Left lung (tissue), 10 donors: ENCODE measurements around the gene SHISA5. TPM values are rescaled to one million over a fixed set of nuclear protein-coding genes. Genes with fewer than 3 reads are reported as not detected.
A peak's percentile ranks its signal among the peaks of the same experiment; 100 is the strongest.

Experiments used
- ATAC-seq: fragments of 200-7000 bp; cut with Tn5 transposase; one replicate; pipeline ENCODE4 v1.9.1; 2020; ENCODE audit warnings: moderate library complexity
- DNase-seq, 4 donors: peaks; one replicate each; pipeline ENCODE4 v3.0.0-alpha.2; 2013 to 2020
- H3K27ac ChIP-seq, 2 donors: fragments of 200-600 bp; sonication (generic) in 1 of 2; one replicate each; pipeline versions ENCODE4 v1.5.0 to v1.8.0; 2020 to 2021
- H3K27me3 ChIP-seq, 2 donors: fragments of 200-600 bp; sonication (generic) in 1 of 2; one replicate each; pipeline versions ENCODE4 v1.5.0 to v1.8.0; 2020 to 2021
- H3K36me3 ChIP-seq, 2 donors: fragments of 200-600 bp; sonication (generic) in 1 of 2; one replicate each; pipeline versions ENCODE4 v1.5.0 to v1.8.0; 2020 to 2021
- H3K4me1 ChIP-seq, 2 donors: fragments of 200-600 bp; one replicate each; pipeline ENCODE4 v1.8.0; 2021
- H3K4me3 ChIP-seq, 2 donors: fragments of 200-600 bp; sonication (generic) in 1 of 2; one replicate each; pipeline versions ENCODE4 v1.5.0 to v1.8.0; 2020 to 2021; ENCODE audit warnings: mild to moderate bottlenecking in 1 of 2
- H3K9me3 ChIP-seq, 2 donors: fragments of 200-600 bp; sonication (generic) in 1 of 2; one replicate each; pipeline versions ENCODE4 v1.5.0 to v1.8.0; 2020 to 2021
- CTCF ChIP-seq, 2 donors: fragments of 200-600 bp; sonication (generic) in 1 of 2; IDR thresholded peaks; one replicate each; pipeline versions ENCODE4 v1.5.0 to v1.8.0; 2021; ENCODE audit warnings: antibody characterized with exemption in 2 of 2
- intact Hi-C, 2 donors: fragments of 100-400 bp; cut with DNase I; formaldehyde crosslinking; loops; one replicate each; pipeline versions ENCODE4 v1.11.2 to v1.14.2; 2022
- polyA plus RNA-seq, 6 donors: library from polyadenylated mRNA; unstranded; fragments of 120-200 nt; gene quantifications; one replicate each; pipeline ENCODE4 v1.2.1, GENCODE V29; 2013; ENCODE audit not compliant: insufficient read length in 6 of 6
- total RNA-seq, 2 donors: library from RNA; stranded (reverse); fragmentation: NEBNext Ultra II Directional; extraction: Animal tissue kit (Norgen Biotek cat#: 25700); gene quantifications; one replicate each; pipeline ENCODE4 v1.2.1, GENCODE V29; 2021
- donor health status: DM: no; HTN: yes; CAD: no.
- donor health status: DM: no; HTN: no; CAD: no.

SHISA5 gene
- total and polyA plus RNA-seq, 8 donors, result 99.2 to 206 (median 114) TPM

DNA sequence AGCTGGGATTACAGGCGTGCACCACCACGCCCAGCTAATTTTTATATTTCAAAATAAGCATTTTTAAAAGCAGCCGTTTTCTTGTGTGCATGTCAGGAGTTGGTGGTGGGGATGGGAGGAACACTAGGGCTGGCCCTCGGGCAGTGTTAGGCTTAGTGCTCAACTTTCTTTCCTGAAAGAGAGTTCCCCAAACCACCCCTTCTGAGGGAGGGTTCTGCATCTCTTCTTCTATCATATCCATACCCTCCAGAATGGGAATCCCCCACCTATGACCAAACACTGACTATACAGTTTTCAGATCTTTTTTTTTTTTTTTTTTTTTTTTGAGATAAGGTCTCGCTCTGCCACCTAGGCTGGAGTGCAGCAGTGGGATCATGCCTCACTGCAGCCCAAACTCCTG, 40.2 kb upstream of the SHISA5 start:
- Histone ChIP-seq H3K27ac (no peak overlapping the region), H3K4me3 (no peak overlapping the region), H3K9me3 (no peaks in the 10 kb centered on the region), H3K4me1 (peaks cover 0 to 29% of the 10 kb centered on the region in 2 donors), H3K27me3 (no peaks in the 10 kb centered on the region), H3K36me3 (peaks cover 0 to 64% of the 10 kb centered on the region in 2 donors)
- ATAC-seq (no peak), DNase-seq (no peak)
- no peak for TF ChIP-seq CTCF (IDR thresholded peaks at IDR 0.05)
- intact Hi-C loops, result loop anchor here in 1 of 2 donors (10.0 kb wide), 1 partner anchor 79 kb away; a partner anchor contains a TSS

DNA sequence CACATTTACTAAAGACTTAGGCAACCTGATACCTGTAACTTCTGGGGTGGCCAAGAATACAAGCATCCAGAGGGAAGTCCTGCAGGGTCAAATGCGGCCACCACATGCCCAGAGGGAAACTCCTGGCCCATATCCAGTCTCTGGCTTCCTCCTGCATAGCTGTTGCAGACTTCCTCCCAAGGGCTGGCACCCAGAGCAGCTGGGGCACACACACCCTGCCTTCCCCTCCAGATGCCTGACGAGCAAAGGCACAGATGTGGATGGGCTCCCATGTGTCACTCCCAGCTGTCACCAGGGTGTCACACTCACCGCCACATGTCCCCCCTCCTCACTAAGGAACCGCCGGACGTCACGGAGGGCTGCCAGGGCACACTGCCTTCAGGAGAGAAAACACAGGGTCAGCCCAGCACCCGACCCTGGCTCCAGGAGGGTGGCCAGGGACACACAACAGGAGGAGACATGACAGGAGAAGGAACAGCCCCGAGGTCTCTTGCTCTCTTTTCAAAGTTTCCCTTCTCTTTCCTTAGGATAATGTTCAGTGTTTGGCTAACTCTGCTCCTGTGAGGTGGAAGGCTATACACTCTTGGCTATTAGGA, 39.4 kb upstream of the SHISA5 start:
- ATAC-seq, result peak; percentile 76
- intact Hi-C loops, result loop anchor here in 1 of 2 donors (10.0 kb wide), 1 partner anchor 79 kb away; a partner anchor contains a TSS

DNA sequence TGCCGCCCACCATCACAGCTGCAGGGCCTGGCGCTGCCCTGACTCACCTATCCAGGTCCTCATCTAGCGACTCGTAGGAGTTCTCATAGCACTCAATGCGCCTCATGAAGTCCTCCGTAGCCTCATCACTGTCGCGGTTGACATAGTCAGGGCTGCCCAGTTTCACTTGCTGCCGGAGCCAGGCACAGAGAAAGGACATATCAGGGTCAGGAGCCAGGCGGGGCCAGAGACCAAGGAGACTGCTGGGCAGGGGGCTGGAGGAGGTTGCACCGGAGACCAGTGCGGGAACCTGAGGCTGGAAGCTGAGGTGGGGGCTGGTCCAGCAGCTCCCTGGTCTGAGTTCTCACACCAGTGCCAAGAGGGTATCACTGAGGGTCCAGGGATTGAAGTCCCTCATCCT, 34.5 kb upstream of the SHISA5 start:
- ATAC-seq (no peak), DNase-seq (no peak)
- no peak overlapping the region for H3K27ac ChIP-seq
- intact Hi-C loops, result no loop called here
- peaks cover 0 to 84% of the 10 kb centered on the region in 2 donors for H3K36me3 ChIP-seq
- no peaks in the 10 kb centered on the region for H3K9me3 ChIP-seq
- TF ChIP-seq CTCF (IDR thresholded peaks at IDR 0.05), result no peak
- peaks cover 0 to 17% of the 10 kb centered on the region in 2 donors for H3K4me1 ChIP-seq
- no peak overlapping the region for H3K4me3 ChIP-seq
- no peaks in the 10 kb centered on the region for H3K27me3 ChIP-seq

More for the DNA sequence above, 39.4 kb upstream of the SHISA5 start:
- Histone ChIP-seq H3K4me3 (no peak overlapping the region), H3K36me3 (peaks cover 0 to 69% of the 10 kb centered on the region in 2 donors), H3K27ac (peak overlapping the region in 1 of 2 donors; percentile 48), H3K9me3 (no peaks in the 10 kb centered on the region), H3K4me1 (peaks cover 0 to 22% of the 10 kb centered on the region in 2 donors), H3K27me3 (no peaks in the 10 kb centered on the region)
- peak in 1 of 4 donors; percentile 81 for DNase-seq
- TF ChIP-seq CTCF (IDR thresholded peaks at IDR 0.05), result no peak

DNA sequence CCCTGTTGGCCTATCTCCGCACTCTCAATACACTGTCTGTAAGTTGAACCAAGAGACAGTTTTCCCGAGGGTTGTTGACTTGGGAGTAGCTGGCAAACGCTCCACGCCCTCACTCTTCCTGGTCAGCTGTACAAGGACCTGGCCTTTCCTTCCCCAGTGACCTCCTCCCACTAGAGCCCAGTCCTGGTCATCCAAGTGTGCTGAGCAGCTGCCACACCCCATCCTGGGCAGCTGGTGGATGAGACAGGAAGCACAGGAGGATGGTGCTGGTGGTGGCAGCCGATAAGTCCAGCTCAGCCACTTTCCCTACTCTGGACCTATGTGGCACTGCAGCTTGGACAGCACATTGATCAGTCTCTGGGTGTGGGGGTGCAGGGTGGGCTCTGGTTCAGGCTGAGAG, 32.8 kb upstream of the SHISA5 start:
- Histone ChIP-seq H3K36me3 (peaks cover 0 to 72% of the 10 kb centered on the region in 2 donors), H3K9me3 (no peaks in the 10 kb centered on the region), H3K4me1 (peaks cover 0 to 24% of the 10 kb centered on the region in 2 donors), H3K27ac (no peak overlapping the region), H3K4me3 (no peak overlapping the region), H3K27me3 (no peaks in the 10 kb centered on the region)
- no peak for ATAC-seq
- intact Hi-C loops, result no loop called here
- no peak for TF ChIP-seq CTCF (IDR thresholded peaks at IDR 0.05)
- no peak for DNase-seq

GRCh38 chr3:48536116-48536515, 32.1 kb upstream of the SHISA5 start:
- Histone ChIP-seq H3K9me3 (no peaks in the 10 kb centered on the region), H3K36me3 (peaks cover 0 to 71% of the 10 kb centered on the region in 2 donors), H3K27ac (no peak overlapping the region), H3K27me3 (no peaks in the 10 kb centered on the region), H3K4me3 (no peak overlapping the region), H3K4me1 (peaks cover 0 to 30% of the 10 kb centered on the region in 2 donors)
- no peak for TF ChIP-seq CTCF (IDR thresholded peaks at IDR 0.05)
- no peak for ATAC-seq
- no peak for DNase-seq
- intact Hi-C loops, result no loop called here
